Ishikawa (cell line): ENCODE results near the gene CHRNB4.

Experiments used
- CEBPB ChIP-seq: IDR thresholded peaks from 2 replicates; pipeline ENCODE4 v1.6.1; 2012
- CREB1 ChIP-seq: IDR thresholded peaks from 2 replicates; pipeline ENCODE4 v1.6.1; 2012; ENCODE audit warnings: low read depth
- EGR1 ChIP-seq: IDR thresholded peaks from 2 replicates; pipeline ENCODE4 v1.6.1; 2012
- EP300 ChIP-seq: IDR thresholded peaks from 2 replicates; pipeline ENCODE4 v1.6.1; 2012; ENCODE audit warnings: borderline replicate concordance
- FOXM1 ChIP-seq: IDR thresholded peaks from 2 replicates; pipeline ENCODE4 v1.6.1; 2012; ENCODE audit warnings: low read depth, borderline replicate concordance
- MAX ChIP-seq: IDR thresholded peaks from 2 replicates; pipeline ENCODE4 v1.6.1; 2012
- NFIC ChIP-seq: IDR thresholded peaks from 2 replicates; pipeline ENCODE4 v1.6.1; 2012
- RAD21 ChIP-seq: IDR thresholded peaks from 2 replicates; pipeline ENCODE4 v1.6.1; 2012; ENCODE audit warnings: low read depth
- REST ChIP-seq: IDR thresholded peaks from 2 replicates; pipeline ENCODE4 v1.6.1; 2012; ENCODE audit warnings: low read depth, mild to moderate bottlenecking
- TAF1 ChIP-seq: IDR thresholded peaks from 2 replicates; pipeline ENCODE4 v1.6.1; 2012; ENCODE audit warnings: low read depth, mild to moderate bottlenecking
- TCF12 ChIP-seq: IDR thresholded peaks from 2 replicates; pipeline ENCODE4 v1.6.1; 2012; ENCODE audit warnings: low read depth
- TEAD4 ChIP-seq: IDR thresholded peaks from 2 replicates; pipeline ENCODE4 v1.6.1; 2012
- YY1 ChIP-seq: IDR thresholded peaks from 2 replicates; pipeline ENCODE4 v1.6.1; 2012; ENCODE audit warnings: low read depth
- ZBTB7A ChIP-seq: IDR thresholded peaks from 2 replicates; pipeline ENCODE4 v1.6.1; 2012; ENCODE audit warnings: low read depth
- TF ChIP-seq, protein P1 (sequence below): IDR thresholded peaks from 2 replicates; pipeline ENCODE4 v1.6.1; 2012

Gene CHRNB4

DNA sequence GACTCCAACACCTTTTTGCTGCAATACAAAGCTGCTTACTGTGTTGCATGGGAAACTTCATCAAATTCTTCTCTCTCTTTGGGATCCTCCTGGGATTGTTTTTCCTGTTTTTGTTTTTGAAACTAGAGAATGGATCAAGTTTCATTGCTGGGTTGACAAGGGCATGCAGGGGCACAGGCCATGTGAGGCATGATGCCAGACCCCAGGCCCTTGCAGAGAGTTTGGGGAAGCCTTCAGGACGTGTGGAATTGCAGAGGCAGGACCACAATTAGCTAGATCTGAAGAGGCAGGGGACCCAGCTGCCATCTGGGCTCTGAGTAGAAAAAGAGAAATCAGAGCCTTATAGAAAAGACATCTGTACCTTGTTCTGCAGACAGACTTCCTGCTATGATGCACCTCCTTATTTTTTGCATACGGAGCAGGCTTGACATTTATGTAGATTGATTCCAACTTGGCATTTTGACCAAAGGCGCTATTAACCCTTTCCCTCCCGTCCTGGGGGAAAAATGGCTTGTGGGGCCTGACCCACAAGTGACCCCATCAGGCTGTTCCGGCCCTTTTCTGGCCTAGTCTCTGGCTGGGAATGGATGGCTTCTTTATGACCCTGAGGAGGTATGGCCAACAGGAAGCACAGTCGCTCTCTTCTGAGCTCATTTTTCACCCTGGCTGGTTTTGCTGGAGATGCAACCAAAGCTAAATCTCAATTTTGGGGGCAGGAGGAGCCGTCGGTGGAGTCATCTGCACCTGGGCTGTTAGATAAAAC is 44.3 kb upstream of the CHRNB4 start:
- TF ChIP-seq TAF1 (no peak), MAX (no peak)

- TF ChIP-seq RAD21 (no peak), NFIC (no peak), YY1 (no peak), CREB1 (no peak), TEAD4 (no peak), CEBPB (no peak), REST (no peak), FOXM1 (no peak), TCF12 (no peak), ZBTB7A (no peak), TAF1 (no peak), EGR1 (no peak), EP300 (no peak), MAX (no peak)
- TF ChIP-seq, protein P1, sequence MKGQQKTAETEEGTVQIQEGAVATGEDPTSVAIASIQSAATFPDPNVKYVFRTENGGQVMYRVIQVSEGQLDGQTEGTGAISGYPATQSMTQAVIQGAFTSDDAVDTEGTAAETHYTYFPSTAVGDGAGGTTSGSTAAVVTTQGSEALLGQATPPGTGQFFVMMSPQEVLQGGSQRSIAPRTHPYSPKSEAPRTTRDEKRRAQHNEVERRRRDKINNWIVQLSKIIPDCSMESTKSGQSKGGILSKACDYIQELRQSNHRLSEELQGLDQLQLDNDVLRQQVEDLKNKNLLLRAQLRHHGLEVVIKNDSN: no peak
Measured at GRCh38 chr15:78684657-78685056, 43.6 kb upstream of the CHRNB4 start.

DNA sequence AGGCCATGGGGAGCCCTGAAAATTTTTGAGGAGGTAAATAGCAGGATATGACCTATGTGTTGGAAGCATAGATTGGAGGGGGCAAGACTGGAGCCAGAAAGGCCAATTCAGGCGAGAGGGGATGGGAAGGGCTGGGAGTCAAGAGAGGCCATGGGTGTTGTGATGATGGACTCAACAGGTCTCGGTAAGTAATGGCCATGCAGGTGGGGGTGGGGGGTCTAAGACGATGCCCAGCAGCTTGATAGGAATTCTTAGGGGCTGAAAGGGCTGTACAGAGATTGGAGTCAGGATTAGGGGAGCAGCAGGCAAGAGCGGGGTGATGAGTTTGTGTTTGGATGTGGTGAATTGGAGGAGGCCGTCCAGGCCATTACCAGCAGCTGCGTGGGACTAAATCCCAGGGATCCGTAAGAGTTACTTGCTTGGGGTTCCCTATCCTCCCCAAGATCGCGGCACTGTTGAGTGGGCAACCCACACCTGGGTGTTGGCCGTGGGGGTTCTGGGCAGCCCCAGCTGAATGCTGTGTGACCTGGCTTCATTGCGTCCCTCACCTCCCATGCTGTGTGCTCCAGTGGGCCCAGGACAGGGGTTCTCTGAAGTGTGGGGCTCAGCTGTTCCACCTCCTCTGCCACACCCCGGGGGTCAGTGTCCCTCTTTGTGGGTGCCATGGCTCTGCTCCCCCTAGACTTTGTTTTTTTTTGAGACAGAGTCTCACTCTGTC is 41.8 kb upstream of the CHRNB4 start:
- no peak for TF ChIP-seq CREB1
- TF ChIP-seq REST: no peak
- no peak for TF ChIP-seq TCF12

GRCh38 chr15:78682004-78682651 is 41.1 kb upstream of the CHRNB4 start:
- TF ChIP-seq TEAD4 (no peak), MAX (no peak)

GRCh38 chr15:78681281-78682003 is 40.4 kb upstream of the CHRNB4 start:
- TF ChIP-seq RAD21: no peak

DNA sequence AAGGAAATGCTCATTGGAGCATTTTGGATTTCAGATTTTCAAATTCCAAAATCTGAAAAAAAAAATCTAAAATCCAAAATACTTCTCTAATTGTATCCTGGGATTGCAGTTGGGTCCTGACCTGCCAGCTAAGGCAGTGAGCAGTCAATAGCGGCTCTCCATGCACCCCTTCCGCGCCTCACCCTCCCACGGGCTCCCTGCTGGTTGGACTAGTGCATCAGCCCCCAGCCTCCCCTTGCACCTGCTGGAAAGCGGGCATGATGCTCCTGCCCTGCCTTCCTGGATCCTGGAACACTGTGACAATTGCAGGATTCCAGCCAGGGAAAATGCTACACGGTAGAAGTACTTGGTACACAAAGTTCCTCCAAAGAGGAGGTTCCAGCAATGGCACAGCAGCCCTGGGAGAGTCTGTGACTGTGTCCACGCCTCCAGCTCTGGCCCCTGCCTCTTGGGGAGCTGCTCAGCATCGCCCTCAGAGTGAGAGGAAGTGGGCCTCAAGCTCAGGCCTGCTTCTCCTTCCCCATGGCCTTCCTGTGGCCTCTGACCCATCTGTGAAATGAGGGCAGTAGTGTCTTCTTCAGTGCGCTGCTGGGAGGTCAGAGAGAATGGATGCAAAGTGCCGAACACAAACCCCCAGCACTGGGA is 39.5 kb upstream of the CHRNB4 start:
- TF ChIP-seq MAX: no peak
- TF ChIP-seq EP300: no peak
- no peak for TF ChIP-seq TEAD4
- TF ChIP-seq, protein P1: no peak
- no peak for TF ChIP-seq FOXM1
- no peak for TF ChIP-seq CEBPB
- no peak for TF ChIP-seq EGR1
- no peak for TF ChIP-seq RAD21
